Esophagus muscularis mucosa (tissue), 4 donors: ENCODE data around the gene DNAJC9.

ENCODE experiments used
- EP300 ChIP-seq: sonication (generic); formaldehyde crosslinking; IDR thresholded peaks from one replicate; pipeline ENCODE4 v1.6.1; 2017; ENCODE audit warnings: antibody characterized with exemption
- POLR2AphosphoS5 ChIP-seq, 2 donors: sonication (generic); formaldehyde crosslinking; IDR thresholded peaks; one replicate each; pipeline ENCODE4 v1.6.1; 2017; ENCODE audit warnings: antibody characterized with exemption in 2 of 2
- TF ChIP-seq, protein P1 (sequence below), 3 experiments: fragments of 200-600 bp in 2 of 3; fragments of 450-650 bp in 1 of 3; sonication (generic) in 2 of 3; IDR thresholded peaks; one replicate each; pipeline ENCODE4 v1.5.1; 2017 to 2019; ENCODE audit warnings: antibody characterized with exemption in 3 of 3, mild to moderate bottlenecking in 2 of 3, moderate library complexity in 1 of 3

DNA sequence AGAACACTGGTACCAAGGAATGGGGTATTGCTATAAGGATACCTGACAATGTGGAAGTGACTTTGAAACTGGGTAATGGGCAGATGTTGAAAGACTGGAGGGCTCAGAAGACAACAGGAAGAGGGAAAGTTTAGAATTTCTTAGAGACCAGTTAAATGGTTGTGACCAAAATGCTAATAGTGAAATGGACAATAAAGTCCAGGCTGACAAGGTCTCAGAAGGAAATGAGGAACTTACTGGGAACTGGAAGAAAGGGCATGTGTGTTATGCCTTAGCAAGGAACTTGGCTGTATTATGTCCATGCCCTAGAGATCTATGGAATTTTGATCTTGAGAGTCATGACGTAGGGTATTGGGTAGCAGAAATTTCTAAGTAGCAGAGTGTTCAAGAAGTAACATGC, 41.2 kb downstream of the DNAJC9 start:
- TF ChIP-seq, protein P1, sequence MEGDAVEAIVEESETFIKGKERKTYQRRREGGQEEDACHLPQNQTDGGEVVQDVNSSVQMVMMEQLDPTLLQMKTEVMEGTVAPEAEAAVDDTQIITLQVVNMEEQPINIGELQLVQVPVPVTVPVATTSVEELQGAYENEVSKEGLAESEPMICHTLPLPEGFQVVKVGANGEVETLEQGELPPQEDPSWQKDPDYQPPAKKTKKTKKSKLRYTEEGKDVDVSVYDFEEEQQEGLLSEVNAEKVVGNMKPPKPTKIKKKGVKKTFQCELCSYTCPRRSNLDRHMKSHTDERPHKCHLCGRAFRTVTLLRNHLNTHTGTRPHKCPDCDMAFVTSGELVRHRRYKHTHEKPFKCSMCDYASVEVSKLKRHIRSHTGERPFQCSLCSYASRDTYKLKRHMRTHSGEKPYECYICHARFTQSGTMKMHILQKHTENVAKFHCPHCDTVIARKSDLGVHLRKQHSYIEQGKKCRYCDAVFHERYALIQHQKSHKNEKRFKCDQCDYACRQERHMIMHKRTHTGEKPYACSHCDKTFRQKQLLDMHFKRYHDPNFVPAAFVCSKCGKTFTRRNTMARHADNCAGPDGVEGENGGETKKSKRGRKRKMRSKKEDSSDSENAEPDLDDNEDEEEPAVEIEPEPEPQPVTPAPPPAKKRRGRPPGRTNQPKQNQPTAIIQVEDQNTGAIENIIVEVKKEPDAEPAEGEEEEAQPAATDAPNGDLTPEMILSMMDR (IDR thresholded peaks at IDR 0.05), result no peak
- TF ChIP-seq EP300 (no peak), POLR2AphosphoS5 (IDR thresholded peaks at IDR 0.05) (no peak)
